HL-60/S4 treated with retinoic acid at 250 ng/mL for 4 days and 3 days (cell line): ENCODE results near the gene SLC22A3.
"Not testable (repeated sequence)": the region's sequence is repeated elsewhere in the genome, so short reads cannot be mapped to it uniquely, and the experiment has no call there.

Experiments
- in situ Hi-C: fragments of 300-500 bp; cut with MboI; formaldehyde crosslinking; loops from 2 replicates; pipeline ENCODE4 v1.7.0; 2022; ENCODE audit warnings: low sequenced_read_pairs

Gene SLC22A3, protein sequence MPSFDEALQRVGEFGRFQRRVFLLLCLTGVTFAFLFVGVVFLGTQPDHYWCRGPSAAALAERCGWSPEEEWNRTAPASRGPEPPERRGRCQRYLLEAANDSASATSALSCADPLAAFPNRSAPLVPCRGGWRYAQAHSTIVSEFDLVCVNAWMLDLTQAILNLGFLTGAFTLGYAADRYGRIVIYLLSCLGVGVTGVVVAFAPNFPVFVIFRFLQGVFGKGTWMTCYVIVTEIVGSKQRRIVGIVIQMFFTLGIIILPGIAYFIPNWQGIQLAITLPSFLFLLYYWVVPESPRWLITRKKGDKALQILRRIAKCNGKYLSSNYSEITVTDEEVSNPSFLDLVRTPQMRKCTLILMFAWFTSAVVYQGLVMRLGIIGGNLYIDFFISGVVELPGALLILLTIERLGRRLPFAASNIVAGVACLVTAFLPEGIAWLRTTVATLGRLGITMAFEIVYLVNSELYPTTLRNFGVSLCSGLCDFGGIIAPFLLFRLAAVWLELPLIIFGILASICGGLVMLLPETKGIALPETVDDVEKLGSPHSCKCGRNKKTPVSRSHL

DNA sequence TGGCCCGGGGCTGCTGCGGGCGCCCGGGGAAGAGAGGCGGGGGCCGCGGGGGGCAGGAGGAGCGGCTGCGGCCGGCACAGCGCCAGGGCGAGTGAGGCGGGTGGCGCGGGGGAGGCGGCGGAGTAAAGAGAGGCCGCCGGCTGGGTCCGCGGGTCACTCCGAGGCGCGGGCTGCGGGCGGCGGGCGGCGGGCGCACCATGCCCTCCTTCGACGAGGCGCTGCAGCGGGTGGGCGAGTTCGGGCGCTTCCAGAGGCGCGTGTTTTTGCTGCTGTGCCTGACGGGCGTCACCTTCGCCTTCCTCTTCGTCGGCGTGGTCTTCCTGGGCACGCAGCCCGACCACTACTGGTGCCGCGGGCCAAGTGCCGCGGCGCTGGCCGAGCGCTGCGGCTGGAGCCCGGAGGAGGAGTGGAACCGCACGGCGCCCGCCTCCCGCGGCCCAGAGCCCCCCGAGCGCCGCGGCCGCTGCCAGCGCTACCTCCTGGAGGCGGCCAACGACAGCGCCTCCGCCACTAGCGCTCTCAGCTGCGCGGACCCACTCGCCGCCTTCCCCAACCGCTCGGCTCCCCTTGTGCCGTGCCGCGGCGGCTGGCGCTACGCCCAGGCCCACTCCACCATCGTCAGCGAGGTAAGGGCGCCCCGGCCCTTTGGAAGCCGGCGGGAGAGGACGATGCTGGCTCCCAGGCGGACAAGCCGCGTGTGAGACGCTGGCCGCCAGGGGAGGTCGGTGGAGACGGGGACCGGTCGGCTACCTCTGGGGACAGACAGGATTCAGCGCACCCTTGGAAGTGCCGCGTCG is at the start of gene SLC22A3:
SLC22A3 (plus strand) TSS at position 156 of the 797 bp plus-strand sequence; CDS start at position 198, 42 bp downstream.
- in situ Hi-C loops: no loop called here

DNA sequence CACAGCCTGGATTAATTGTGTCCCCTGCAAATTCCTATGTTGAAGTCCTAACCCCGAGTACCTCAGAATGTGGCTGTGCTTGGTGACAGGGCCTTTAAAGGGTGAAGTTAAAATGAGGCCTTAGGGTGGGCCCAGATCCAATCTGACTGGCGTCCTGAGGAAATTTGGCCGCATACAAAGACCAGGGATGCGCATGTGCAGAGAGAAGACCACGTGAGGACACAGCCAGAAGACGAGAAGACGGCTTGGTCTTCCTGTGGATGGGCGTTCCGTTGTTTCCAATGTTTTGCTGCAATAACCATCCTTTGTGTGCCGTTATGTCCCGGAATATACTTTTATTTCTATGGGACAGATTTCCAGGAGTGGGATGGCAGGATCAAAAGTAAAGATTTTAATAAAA is 48.6 kb upstream of the SLC22A3 start:
- in situ Hi-C loops: no loop called here

- in situ Hi-C loops: no loop called here
These were observed 48.0 kb upstream of the SLC22A3 start for GRCh38 chr6:160300076-160300695.

GRCh38 chr6:160301339-160301738 is 46.8 kb upstream of the SLC22A3 start:
- in situ Hi-C loops: no loop called here

GRCh38 chr6:160302431-160303082 is 45.6 kb upstream of the SLC22A3 start:
- in situ Hi-C loops: not testable (repeated sequence)

DNA sequence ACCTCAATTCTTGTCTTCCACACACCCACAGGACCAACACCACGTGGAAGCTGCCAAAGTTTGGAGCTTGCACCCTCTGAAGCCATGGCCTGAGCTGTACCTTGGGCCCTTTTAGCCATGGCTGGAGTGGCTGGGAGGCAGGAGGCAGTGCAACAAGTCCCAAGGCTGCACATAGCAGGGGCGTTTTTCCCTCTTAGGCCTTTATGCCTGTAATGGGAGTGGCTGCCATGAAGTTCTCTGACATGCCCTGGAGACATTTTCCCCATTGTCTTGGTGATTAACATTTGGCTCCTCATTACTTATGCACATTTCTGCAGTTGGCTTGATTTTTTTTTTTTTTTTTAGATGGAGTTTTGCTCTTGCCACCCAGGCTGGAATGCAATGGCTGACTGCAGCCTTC is 44.4 kb upstream of the SLC22A3 start:
- in situ Hi-C loops: no loop called here

DNA sequence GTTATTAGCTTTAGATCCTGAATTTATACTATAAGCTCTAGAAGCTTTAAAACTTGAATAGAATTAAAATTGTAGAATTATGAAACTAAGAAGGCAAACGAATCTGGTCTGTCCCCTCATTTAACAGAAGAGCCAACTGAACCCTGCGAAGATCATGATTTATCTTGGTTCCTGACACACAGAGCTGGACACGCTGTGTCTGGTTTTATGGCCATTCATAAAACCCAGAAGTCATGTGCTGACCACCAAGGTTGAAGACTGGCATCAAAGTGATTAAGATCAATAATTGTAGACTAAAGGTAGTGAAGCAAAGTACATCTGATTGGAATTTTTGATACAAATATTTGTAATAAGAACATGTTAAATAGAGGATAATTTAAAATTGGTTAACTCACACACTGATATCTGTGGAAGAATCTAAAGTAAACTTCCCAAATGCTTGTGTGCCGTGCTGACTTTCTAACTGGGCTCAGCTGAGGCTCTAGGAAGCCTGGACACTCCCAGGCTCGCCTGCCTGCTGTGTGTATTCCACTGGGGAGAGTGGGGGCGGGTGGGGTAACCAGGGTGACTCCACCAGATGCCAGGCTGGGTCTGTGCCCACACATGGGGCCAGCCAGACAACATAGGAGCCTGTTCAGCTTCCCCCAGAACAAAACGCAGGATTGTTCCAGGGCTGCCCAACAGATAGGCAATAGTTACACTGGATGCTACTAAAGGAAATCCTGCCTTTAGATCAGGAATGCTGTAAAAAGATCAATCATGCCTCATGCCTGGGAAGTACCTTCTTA is 42.1 kb upstream of the SLC22A3 start:
- in situ Hi-C loops: no loop called here

GRCh38 chr6:160309718-160310117 is 38.5 kb upstream of the SLC22A3 start:
- in situ Hi-C loops: no loop called here

DNA sequence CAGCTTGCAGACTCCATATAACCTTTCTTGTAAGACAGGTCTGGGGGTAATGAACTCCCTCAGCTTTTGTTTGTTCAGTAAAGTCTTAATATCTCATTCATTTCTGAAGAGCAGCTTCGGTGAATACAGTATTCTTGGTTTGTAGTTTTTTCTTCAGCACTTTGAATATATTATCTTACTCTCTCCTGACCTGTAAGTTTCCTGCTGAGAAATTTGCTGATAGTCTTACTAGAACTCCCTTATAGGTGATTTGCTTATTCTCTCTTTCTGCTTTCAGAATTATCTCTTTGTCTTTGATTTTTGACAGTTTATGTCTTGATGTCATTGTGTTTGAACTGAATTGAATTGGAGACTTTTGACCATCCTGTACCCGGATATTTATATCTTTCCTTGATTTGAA is 35.3 kb upstream of the SLC22A3 start:
- in situ Hi-C loops: no loop called here

DNA sequence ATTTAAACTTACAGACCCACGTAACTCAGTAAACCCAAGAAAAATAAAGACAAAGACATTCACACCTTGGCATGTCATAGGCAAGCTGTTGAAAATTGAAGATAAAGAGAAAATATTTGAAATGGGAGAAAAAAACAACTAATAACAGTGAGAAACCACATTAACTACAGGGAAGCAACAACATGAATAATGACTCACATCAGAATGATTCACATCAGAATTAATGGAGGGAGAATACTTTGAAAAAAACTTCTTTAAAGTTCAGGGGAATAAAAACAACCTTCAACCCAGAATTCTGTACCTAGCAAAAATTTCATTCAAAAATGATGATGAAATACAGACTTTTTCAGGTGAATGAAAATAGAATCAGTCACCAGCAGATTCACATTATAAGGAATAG is 32.9 kb upstream of the SLC22A3 start:
- in situ Hi-C loops: no loop called here

DNA sequence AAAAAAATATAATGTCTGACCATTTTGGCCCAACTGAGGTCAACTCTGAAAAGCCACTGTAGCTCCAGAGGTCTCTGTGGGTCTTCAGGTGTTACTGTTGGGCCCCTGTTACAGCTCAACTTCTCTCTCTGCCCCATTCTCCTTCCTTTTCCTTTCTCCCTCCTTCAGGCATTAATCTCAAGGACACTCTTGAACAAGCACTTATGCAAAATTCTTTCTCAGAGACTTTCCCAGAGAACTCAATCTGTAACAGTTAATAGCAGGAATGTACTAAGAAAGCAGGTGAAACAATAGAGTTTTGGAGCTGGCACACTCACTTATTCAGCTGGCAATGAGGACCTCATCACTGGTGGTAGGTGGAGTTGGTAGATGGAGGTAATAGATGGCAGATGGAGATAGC is 31.9 kb upstream of the SLC22A3 start:
- in situ Hi-C loops: no loop called here

DNA sequence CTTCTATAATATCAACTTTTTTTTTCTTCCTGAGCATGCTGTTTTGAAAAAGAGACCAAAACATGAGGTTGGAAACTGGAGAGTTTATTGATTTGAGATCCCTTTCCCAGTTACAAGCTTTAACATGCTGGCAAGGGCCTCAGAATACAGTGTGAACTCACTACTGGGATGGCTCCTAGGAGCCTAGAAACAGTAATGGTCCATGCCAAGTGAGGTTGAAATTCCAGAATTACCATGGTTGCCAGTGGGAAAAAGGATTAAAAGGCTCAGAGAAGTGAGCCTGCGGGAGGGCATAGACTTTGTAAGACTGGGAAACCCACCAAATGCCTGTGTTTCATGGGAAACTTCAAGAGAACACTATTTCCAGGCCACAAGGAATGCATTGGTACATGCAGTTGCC is 28.9 kb upstream of the SLC22A3 start:
- in situ Hi-C loops: no loop called here

DNA sequence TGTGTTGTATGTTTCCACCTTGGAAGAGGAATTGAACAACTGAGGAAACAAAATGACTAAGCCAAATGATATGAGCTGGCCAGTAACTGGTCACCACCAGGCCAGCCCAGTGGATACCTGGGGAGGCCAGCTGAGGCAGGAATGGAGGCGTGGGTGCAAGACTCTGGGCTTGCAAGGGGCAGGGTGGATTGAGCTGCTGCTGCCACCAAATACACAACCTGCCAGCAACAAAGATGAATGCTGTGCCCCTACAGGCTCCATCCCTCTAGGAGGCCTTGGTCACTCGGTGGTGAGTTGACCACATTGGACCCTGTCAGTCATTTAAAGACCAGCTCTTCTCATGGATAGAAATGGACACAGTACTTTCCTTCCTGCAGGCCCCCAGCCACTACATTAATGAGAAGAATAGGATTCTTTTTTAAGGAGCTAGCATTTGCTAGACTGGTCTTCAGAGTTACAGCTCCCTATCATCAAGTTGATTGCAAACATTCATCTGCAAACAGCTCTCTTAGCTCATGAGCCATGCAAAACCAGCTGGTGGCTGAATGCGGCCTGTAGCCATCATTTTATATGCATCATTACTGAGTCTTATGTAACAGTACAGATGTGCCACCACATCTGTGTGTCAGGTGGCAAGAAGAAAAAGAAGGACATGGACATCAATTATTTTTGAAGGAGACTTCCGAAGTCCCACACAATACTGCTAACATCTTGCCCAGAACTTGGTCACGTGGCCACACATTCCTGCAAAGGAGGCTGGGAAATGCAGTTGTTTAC is 26.3 kb upstream of the SLC22A3 start:
- in situ Hi-C loops: no loop called here

GRCh38 chr6:160327981-160328380 is 20.2 kb upstream of the SLC22A3 start:
- in situ Hi-C loops: no loop called here

GRCh38 chr6:160328447-160328846 is 19.7 kb upstream of the SLC22A3 start:
- in situ Hi-C loops: no loop called here

- in situ Hi-C loops: no loop called here
These were observed 19.0 kb upstream of the SLC22A3 start for GRCh38 chr6:160329188-160329587.

DNA sequence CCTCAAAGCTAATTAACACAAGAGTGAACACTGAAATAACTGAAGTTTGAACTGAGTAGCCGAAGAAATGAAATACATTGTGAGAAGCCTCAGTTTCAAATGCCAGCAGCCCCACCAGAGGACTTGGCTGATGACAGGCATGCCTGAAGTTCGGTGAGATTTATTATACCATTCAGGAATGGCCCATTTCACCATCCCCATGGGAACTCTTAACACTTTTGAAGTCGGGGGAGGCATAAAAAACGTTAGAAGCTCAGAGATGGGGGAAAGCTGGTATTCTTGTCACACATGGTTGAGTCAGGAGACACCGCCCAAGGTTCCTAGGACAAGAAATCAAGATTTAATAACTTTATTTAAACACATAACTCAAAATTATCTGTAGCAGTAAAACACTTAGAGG is 17.6 kb upstream of the SLC22A3 start:
- in situ Hi-C loops: no loop called here

DNA sequence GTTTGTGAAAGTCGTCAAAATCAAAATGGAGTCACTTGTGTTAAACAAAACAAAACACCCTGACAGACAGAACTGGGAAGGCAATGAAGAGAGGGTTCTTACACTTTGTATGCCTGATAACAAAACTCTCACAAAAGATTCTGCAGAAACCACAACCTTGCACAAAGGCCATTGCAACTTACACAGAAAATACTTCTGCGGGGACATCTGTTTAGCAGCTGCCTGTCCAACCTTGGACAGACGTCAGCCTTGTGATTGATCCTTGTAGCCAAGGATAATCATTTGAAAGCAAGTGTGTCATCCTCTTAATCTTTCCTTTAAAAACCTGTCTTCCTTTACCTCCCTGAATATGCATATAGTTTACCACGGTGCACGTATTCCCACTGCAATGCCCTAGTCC is 17.0 kb upstream of the SLC22A3 start:
- in situ Hi-C loops: no loop called here

GRCh38 chr6:160331753-160332152 is 16.4 kb upstream of the SLC22A3 start:
- in situ Hi-C loops: no loop called here
